Kasumi-1 (cell line): Measurements from ENCODE around the gene OXTR.

Source experiments
- DNase-seq, 2 experiments: peaks; one replicate each; lab custom pipeline; 2025; lab: John Stamatoyannopoulos, UW

Gene OXTR

GRCh38 chr3:8767667-8768363 lies 1.6 kb downstream of the OXTR start:
- DNase-seq: no peak

- no peak for DNase-seq
These were observed 2.2 kb downstream of the OXTR start for GRCh38 chr3:8767256-8767666.

GRCh38 chr3:8766148-8766547 lies 3.3 kb downstream of the OXTR start:
- no peak for DNase-seq

- no peak for DNase-seq
These were observed 3.9 kb downstream of the OXTR start for GRCh38 chr3:8765528-8765927.

- no peak for DNase-seq
These were observed 4.9 kb downstream of the OXTR start for GRCh38 chr3:8764528-8764927.

GRCh38 chr3:8762607-8763377 lies 6.6 kb downstream of the OXTR start:
- no peak for DNase-seq

- no peak for DNase-seq
These were observed 7.5 kb downstream of the OXTR start for GRCh38 chr3:8761866-8762265.

- no peak for DNase-seq
These were observed 8.9 kb downstream of the OXTR start for GRCh38 chr3:8760506-8760905.

- DNase-seq: no peak
These were observed 9.3 kb downstream of the OXTR start for GRCh38 chr3:8760091-8760490.

GRCh38 chr3:8759038-8759707 lies 10.2 kb downstream of the OXTR start:
- DNase-seq: no peak

- DNase-seq: no peak
These were observed 11.6 kb downstream of the OXTR start for GRCh38 chr3:8757551-8758518.

GRCh38 chr3:8756671-8757070 lies 12.7 kb downstream of the OXTR start:
- no peak for DNase-seq

GRCh38 chr3:8755564-8756237 lies 13.7 kb downstream of the OXTR start:
- DNase-seq: peak in 1 of 2 experiments; percentile 14

- no peak for DNase-seq
These were observed 14.3 kb downstream of the OXTR start for GRCh38 chr3:8755097-8755496.

GRCh38 chr3:8752832-8753231 lies 16.6 kb downstream of the OXTR start:
- no peak for DNase-seq

GRCh38 chr3:8749316-8749715 lies 20.1 kb downstream of the OXTR start:
- no peak for DNase-seq

- no peak for DNase-seq
These were observed 22.6 kb downstream of the OXTR start for GRCh38 chr3:8746780-8747345.

GRCh38 chr3:8745619-8746370 lies 23.6 kb downstream of the OXTR start:
- no peak for DNase-seq

- DNase-seq: no peak
These were observed 25.5 kb downstream of the OXTR start for GRCh38 chr3:8743911-8744310.

- DNase-seq: no peak
These were observed 26.3 kb downstream of the OXTR start for GRCh38 chr3:8743021-8743601.
